Measurements from ENCODE around the gene IL1RL2.

IL1RL2 gene

DNA sequence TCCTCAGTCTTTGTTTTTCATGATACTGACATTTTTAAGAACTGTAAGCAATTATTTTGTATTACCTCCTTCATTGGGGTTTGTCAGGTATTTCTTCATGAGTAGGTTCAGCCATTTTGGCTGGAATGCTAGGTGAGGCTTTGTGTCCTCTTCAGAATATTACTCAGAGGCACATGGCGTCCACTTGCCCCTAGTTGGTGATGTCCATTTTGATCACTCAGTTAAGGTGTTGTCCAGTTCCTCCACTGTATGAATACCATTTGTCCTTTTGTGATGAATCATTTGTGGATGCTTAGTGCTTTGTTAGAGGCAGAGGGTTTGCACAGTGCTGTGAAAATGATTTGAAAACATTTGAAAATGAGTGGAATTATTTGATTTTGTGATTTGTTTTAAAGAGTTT is 4.7 kb downstream of the IL1RL2 start:
- Histone ChIP-seq H3K27ac (ENCODE audit: low read length) (no peak overlapping the region), H3K79me2 (ENCODE audit: low read length) (no peaks in the 10 kb centered on the region), H3K9me3 (replicated peaks; ENCODE audit: insufficient read depth, low read length) (no peaks in the 10 kb centered on the region), H3K9ac (ENCODE audit: low read length) (no peak overlapping the region), H2AFZ (ENCODE audit: low read length) (no peak overlapping the region), H3K36me3 (replicated peaks; ENCODE audit: insufficient read depth, low read length) (no peaks in the 10 kb centered on the region), H3K9me2 (replicated peaks; ENCODE audit: insufficient read depth, low read length) (no peaks in the 10 kb centered on the region), H3K4me3 (ENCODE audit: low read length) (no peak overlapping the region), H3K27me3 (replicated peaks; ENCODE audit: insufficient read depth, low read length) (no peaks in the 10 kb centered on the region), H4K20me1 (ENCODE audit: insufficient read depth, low read length) (no peaks in the 10 kb centered on the region), H3F3A (ENCODE audit: insufficient read depth, low read length) (no peaks in the 10 kb centered on the region), H3K4me2 (ENCODE audit: low read depth, low read length) (no peak overlapping the region), H3K4me1 (ENCODE audit: low read length) (no peaks in the 10 kb centered on the region)
- DNase-seq: no peak
- TF ChIP-seq, protein P1, sequence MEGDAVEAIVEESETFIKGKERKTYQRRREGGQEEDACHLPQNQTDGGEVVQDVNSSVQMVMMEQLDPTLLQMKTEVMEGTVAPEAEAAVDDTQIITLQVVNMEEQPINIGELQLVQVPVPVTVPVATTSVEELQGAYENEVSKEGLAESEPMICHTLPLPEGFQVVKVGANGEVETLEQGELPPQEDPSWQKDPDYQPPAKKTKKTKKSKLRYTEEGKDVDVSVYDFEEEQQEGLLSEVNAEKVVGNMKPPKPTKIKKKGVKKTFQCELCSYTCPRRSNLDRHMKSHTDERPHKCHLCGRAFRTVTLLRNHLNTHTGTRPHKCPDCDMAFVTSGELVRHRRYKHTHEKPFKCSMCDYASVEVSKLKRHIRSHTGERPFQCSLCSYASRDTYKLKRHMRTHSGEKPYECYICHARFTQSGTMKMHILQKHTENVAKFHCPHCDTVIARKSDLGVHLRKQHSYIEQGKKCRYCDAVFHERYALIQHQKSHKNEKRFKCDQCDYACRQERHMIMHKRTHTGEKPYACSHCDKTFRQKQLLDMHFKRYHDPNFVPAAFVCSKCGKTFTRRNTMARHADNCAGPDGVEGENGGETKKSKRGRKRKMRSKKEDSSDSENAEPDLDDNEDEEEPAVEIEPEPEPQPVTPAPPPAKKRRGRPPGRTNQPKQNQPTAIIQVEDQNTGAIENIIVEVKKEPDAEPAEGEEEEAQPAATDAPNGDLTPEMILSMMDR (IDR thresholded peaks at IDR 0.05; ENCODE audit: low read length): no peak
- TF ChIP-seq EZH2 (optimal IDR thresholded peaks at IDR 0.05; ENCODE audit: low read depth, low read length) (no peak), EZH2phosphoT487 (IDR thresholded peaks at IDR 0.05; ENCODE audit: low read length) (no peak)

DNA sequence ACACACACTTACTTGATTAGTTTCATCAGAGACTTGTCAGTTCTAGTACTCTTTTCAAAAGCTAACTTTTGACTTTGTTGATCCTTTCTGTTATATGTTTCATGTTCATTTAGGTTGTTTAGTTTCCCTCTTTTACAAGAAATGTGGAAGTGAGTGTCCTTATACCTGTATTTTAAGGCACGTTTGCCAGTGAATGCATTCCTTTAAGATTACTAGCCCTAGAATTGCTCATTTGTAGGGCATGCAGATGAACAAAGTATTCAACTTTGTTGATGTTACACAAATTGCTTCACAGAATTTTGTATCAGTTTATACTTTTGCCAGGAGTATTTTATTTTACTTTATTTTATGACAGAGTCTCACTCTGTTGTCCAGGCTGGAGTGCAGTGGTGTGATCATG is 6.3 kb downstream of the IL1RL2 start:
- no peak for TF ChIP-seq EZH2 (optimal IDR thresholded peaks at IDR 0.05; ENCODE audit: low read depth, low read length)
- no peak for TF ChIP-seq EZH2phosphoT487 (IDR thresholded peaks at IDR 0.05; ENCODE audit: low read length)
- TF ChIP-seq, protein P1 (IDR thresholded peaks at IDR 0.05; ENCODE audit: low read length): no peak
- Histone ChIP-seq H3K4me2 (ENCODE audit: low read depth, low read length) (no peak overlapping the region), H4K20me1 (ENCODE audit: insufficient read depth, low read length) (no peaks in the 10 kb centered on the region), H3K9me2 (replicated peaks; ENCODE audit: insufficient read depth, low read length) (no peaks in the 10 kb centered on the region), H3K79me2 (ENCODE audit: low read length) (no peaks in the 10 kb centered on the region), H3K4me1 (ENCODE audit: low read length) (no peaks in the 10 kb centered on the region), H3K27ac (ENCODE audit: low read length) (no peak overlapping the region), H3F3A (ENCODE audit: insufficient read depth, low read length) (no peaks in the 10 kb centered on the region), H3K9me3 (replicated peaks; ENCODE audit: insufficient read depth, low read length) (no peaks in the 10 kb centered on the region), H3K4me3 (ENCODE audit: low read length) (no peak overlapping the region), H3K27me3 (replicated peaks; ENCODE audit: insufficient read depth, low read length) (no peaks in the 10 kb centered on the region), H3K36me3 (replicated peaks; ENCODE audit: insufficient read depth, low read length) (no peaks in the 10 kb centered on the region), H3K9ac (ENCODE audit: low read length) (no peak overlapping the region), H2AFZ (ENCODE audit: low read length) (no peak overlapping the region)
- DNase-seq: no peak

DNA sequence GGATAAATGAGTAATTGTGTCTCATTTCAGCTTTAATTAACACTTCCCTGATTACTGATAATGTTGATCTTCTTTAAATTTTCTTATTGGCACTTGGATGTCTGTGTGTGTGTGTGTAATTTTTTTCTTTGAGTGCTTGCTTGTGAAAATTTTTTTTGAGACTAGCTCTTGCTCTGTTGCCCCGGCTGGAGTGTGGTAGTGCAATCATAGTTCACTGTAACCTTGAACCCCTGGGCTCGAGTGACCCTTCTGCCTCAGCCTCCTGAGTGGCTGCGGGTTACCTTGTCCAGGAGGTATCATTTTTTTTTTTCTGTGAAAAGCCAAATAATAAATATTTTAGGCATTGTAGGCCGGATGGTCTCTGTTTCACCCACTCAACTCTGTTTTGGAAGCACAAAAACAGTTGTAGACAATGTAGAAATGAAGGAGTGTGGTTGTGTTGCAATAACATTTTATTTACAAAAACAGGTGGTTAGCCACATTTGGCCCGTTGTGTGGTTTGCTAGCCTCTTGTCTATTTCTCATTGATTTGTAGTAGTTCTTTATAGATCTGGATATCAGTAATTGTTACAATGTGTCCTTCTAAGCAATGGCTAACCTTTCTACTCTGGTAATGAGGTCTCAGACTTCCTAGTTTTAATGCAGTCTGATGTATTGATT is 7.9 kb downstream of the IL1RL2 start:
- no peak for DNase-seq
- Histone ChIP-seq H4K20me1 (ENCODE audit: insufficient read depth, low read length) (no peaks in the 10 kb centered on the region), H3K9me2 (replicated peaks; ENCODE audit: insufficient read depth, low read length) (no peaks in the 10 kb centered on the region), H3K4me1 (ENCODE audit: low read length) (no peaks in the 10 kb centered on the region), H3K27ac (ENCODE audit: low read length) (no peak overlapping the region), H2AFZ (ENCODE audit: low read length) (no peak overlapping the region), H3K4me2 (ENCODE audit: low read depth, low read length) (no peak overlapping the region), H3K9ac (ENCODE audit: low read length) (no peak overlapping the region), H3F3A (ENCODE audit: insufficient read depth, low read length) (no peaks in the 10 kb centered on the region), H3K79me2 (ENCODE audit: low read length) (no peaks in the 10 kb centered on the region), H3K36me3 (replicated peaks; ENCODE audit: insufficient read depth, low read length) (no peaks in the 10 kb centered on the region), H3K9me3 (replicated peaks; ENCODE audit: insufficient read depth, low read length) (no peaks in the 10 kb centered on the region), H3K27me3 (replicated peaks; ENCODE audit: insufficient read depth, low read length) (no peaks in the 10 kb centered on the region), H3K4me3 (ENCODE audit: low read length) (no peak overlapping the region)
- TF ChIP-seq, protein P1 (IDR thresholded peaks at IDR 0.05; ENCODE audit: low read length): no peak
- no peak for TF ChIP-seq EZH2 (optimal IDR thresholded peaks at IDR 0.05; ENCODE audit: low read depth, low read length)
- no peak for TF ChIP-seq EZH2phosphoT487 (IDR thresholded peaks at IDR 0.05; ENCODE audit: low read length)
